GM12878 (cell line): ENCODE data around the gene LPAR3.

Experiments
- CBFB ChIP-seq: IDR thresholded peaks from 2 replicates; pipeline ENCODE4 v1.6.1; 2016; ENCODE audit warnings: antibody characterized with exemption, low read depth
- LARP7 ChIP-seq: fragments of 450-650 bp; IDR thresholded peaks from 2 replicates; pipeline ENCODE4 v1.6.1; 2017; ENCODE audit warnings: mild to moderate bottlenecking
- RAD21 ChIP-seq: IDR thresholded peaks from 2 replicates; pipeline ENCODE4 v1.6.1; 2011; ENCODE audit warnings: mild to moderate bottlenecking, low read depth, low read length, moderate library complexity; ENCODE audit not compliant: insufficient read depth
- RBBP5 ChIP-seq: fragments of 200-600 bp; sonication (generic); conservative IDR thresholded peaks from 2 replicates; pipeline ENCODE4 v1.6.1; 2016
- TF ChIP-seq, protein P1 (sequence below), 3 experiments: IDR thresholded peaks in 2 of 3; conservative IDR thresholded peaks in 1 of 3; 2 replicates each; pipeline ENCODE4 v1.5.1; 2011; ENCODE audit warnings: low read depth in 3 of 3, low read length in 3 of 3, mild to moderate bottlenecking in 3 of 3, control low read depth in 2 of 3, moderate library complexity in 2 of 3, inconsistent platforms in 1 of 3, mixed read lengths in 1 of 3; ENCODE audit not compliant: control insufficient read depth in 2 of 3, insufficient read depth in 1 of 3; ENCODE audit errors: extremely low read depth in 1 of 3
- TF ChIP-seq, protein P2 (sequence below): fragments of 450-650 bp; IDR thresholded peaks from 2 replicates; pipeline ENCODE4 v1.6.1; 2017; ENCODE audit warnings: antibody characterized with exemption, mild to moderate bottlenecking, moderate library complexity

DNA sequence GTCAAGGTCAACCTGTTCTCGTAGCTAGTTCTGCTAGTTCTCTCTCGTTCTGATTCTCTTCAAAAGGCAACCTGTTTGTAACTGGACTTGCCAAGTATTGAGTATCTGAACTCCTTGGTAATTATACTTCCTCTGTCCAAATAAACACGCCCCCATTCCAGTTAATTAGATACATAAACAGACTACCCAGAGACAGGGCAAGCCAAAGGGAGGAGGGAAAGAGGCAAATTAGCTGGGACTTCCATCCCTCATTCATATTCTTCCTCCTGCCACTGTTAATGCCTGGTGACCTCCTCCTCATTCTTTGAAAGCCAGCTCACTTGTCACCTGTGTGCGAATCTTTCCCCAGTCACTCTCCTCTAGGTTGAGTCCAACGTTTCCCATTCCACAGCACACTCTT is 62.9 kb downstream of the LPAR3 start:
- TF ChIP-seq CBFB = no peak
- no peak for TF ChIP-seq LARP7
- TF ChIP-seq, protein P1, sequence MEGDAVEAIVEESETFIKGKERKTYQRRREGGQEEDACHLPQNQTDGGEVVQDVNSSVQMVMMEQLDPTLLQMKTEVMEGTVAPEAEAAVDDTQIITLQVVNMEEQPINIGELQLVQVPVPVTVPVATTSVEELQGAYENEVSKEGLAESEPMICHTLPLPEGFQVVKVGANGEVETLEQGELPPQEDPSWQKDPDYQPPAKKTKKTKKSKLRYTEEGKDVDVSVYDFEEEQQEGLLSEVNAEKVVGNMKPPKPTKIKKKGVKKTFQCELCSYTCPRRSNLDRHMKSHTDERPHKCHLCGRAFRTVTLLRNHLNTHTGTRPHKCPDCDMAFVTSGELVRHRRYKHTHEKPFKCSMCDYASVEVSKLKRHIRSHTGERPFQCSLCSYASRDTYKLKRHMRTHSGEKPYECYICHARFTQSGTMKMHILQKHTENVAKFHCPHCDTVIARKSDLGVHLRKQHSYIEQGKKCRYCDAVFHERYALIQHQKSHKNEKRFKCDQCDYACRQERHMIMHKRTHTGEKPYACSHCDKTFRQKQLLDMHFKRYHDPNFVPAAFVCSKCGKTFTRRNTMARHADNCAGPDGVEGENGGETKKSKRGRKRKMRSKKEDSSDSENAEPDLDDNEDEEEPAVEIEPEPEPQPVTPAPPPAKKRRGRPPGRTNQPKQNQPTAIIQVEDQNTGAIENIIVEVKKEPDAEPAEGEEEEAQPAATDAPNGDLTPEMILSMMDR (IDR thresholded peaks at IDR 0.05 in 2 of 3, conservative IDR thresholded peaks at IDR 0.05 in 1 of 3; ENCODE audit: control insufficient read depth in 2 of 3, extremely low read depth in 1 of 3, insufficient read depth in 1 of 3, low read depth in 3 of 3, low read length in 3 of 3) = no peak
- TF ChIP-seq RBBP5 = no peak
- no peak for TF ChIP-seq RAD21
- TF ChIP-seq, protein P2, sequence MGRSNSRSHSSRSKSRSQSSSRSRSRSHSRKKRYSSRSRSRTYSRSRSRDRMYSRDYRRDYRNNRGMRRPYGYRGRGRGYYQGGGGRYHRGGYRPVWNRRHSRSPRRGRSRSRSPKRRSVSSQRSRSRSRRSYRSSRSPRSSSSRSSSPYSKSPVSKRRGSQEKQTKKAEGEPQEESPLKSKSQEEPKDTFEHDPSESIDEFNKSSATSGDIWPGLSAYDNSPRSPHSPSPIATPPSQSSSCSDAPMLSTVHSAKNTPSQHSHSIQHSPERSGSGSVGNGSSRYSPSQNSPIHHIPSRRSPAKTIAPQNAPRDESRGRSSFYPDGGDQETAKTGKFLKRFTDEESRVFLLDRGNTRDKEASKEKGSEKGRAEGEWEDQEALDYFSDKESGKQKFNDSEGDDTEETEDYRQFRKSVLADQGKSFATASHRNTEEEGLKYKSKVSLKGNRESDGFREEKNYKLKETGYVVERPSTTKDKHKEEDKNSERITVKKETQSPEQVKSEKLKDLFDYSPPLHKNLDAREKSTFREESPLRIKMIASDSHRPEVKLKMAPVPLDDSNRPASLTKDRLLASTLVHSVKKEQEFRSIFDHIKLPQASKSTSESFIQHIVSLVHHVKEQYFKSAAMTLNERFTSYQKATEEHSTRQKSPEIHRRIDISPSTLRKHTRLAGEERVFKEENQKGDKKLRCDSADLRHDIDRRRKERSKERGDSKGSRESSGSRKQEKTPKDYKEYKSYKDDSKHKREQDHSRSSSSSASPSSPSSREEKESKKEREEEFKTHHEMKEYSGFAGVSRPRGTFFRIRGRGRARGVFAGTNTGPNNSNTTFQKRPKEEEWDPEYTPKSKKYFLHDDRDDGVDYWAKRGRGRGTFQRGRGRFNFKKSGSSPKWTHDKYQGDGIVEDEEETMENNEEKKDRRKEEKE = no peak
